ENCODE measurements around the gene PHOX2A.

- TF ChIP-seq CTCF (IDR thresholded peaks at IDR 0.05) (no peak), POLR2A (IDR thresholded peaks at IDR 0.05) (no peak)
Observed at GRCh38 chr11:72220696-72221363, 23.1 kb downstream of the PHOX2A start.

All from uterus (tissue), 2 donors.